Measurements from ENCODE around the gene RBBP7. TPM values are rescaled to one million over a fixed set of nuclear protein-coding genes. Genes with fewer than 3 reads are reported as not detected.
A peak's percentile ranks its signal among the peaks of the same experiment; 100 is the strongest.

RBBP7 gene
- total RNA-seq, 2 experiments from 2014 or later: 197 to 201 TPM

DNA sequence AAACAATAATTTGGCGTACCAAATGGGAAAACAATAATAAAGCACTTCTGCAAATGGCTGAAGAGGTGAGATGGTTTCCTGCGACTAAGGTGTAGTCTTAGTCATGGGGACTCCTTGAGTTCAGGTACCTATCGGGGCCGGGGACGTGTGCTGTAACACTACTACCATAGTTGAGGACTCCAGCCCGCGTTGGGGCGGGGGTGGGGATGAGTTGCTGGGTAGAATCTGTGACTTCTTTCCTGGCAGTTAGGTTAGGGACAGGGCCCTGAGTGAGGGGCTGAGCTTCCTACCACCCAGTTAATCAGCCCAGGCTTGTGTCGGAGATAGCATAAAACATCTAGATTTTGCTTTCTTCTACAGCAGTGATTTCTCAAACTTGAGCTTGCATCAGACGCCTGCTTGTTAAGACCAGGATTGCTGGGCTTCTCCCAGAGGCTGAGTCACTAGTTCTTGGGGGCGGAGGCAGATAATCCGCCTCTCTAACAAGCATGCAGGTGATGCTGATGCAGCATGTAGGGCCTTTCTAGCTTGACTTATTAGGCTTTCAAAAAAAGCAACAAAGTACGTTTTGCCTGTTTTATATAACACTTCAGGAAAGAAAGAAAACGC, 30.2 kb downstream of the RBBP7 start:
- H3K9me3 Mint-ChIP-seq: no peaks in the 10 kb centered on the region
- H3K4me3 Mint-ChIP-seq: no peak overlapping the region
- H3K27me3 Mint-ChIP-seq: no peaks in the 10 kb centered on the region
- peaks cover 9% of the 10 kb centered on the region for H3K4me1 Mint-ChIP-seq (ENCODE audit: low read depth)
- intact Hi-C loops (cut with micrococcal nuclease): no loop called here
- DNase-seq: no peak
- ChIA-PET CTCF (interaction anchor here (1.1 kb wide), 1 partner anchor 12 kb away, joined by 4 read pairs; no protein-coding TSS in a partner anchor), POLR2A (interaction anchor here (1.0 to 1.2 kb wide), 2 partner anchors 8 to 28 kb away, joined by 3 read pairs; no protein-coding TSS in a partner anchor)
- ATAC-seq: no peak
- peak overlapping the region; percentile 55 for H3K27ac Mint-ChIP-seq
- peaks cover 33% of the 10 kb centered on the region for H3K36me3 Mint-ChIP-seq (ENCODE audit: low read depth)
- TF ChIP-seq, protein P1, sequence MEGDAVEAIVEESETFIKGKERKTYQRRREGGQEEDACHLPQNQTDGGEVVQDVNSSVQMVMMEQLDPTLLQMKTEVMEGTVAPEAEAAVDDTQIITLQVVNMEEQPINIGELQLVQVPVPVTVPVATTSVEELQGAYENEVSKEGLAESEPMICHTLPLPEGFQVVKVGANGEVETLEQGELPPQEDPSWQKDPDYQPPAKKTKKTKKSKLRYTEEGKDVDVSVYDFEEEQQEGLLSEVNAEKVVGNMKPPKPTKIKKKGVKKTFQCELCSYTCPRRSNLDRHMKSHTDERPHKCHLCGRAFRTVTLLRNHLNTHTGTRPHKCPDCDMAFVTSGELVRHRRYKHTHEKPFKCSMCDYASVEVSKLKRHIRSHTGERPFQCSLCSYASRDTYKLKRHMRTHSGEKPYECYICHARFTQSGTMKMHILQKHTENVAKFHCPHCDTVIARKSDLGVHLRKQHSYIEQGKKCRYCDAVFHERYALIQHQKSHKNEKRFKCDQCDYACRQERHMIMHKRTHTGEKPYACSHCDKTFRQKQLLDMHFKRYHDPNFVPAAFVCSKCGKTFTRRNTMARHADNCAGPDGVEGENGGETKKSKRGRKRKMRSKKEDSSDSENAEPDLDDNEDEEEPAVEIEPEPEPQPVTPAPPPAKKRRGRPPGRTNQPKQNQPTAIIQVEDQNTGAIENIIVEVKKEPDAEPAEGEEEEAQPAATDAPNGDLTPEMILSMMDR (IDR thresholded peaks at IDR 0.05): no peak

DNA sequence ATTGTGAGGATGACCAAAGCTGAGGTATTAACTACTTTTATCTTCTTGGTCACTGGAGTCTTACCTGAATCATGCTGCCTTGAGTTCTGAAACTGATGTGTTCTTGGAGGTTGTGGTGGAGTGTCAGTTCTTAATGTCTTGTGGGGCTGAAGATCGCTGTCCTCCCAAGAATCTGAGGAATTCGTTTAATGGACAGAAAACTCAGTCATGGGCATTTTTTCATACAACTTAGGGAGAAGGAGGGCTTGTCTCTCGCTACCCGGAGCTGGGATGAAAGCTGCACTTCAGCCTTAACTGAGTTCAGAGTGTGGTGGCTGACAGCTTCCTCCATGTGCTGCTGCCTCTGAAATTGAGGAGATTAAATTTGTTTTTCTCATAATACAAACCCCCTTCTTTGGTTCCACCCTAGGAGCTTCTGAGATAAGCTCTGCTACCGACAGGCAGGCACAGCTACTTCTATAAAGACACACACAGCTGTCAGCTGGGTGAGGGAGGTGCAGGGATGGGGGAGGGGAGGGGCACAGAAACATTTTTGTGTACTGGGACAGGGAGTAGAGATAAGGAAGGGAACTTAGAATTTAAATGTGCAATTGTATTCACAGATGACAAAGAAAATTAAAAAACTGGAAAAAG, 30.8 kb downstream of the RBBP7 start:
- CTCF ChIA-PET: interaction anchor here (1.7 kb wide), 1 partner anchor 53 kb away, joined by 4 read pairs; no protein-coding TSS in a partner anchor
- no peak overlapping the region for H3K4me3 Mint-ChIP-seq
- no peak for ATAC-seq
- H3K27me3 Mint-ChIP-seq: no peaks in the 10 kb centered on the region
- TF ChIP-seq, protein P1 (IDR thresholded peaks at IDR 0.05): no peak
- H3K36me3 Mint-ChIP-seq (ENCODE audit: low read depth): peaks cover 31% of the 10 kb centered on the region
- H3K4me1 Mint-ChIP-seq (ENCODE audit: low read depth): peaks cover 9% of the 10 kb centered on the region
- H3K9me3 Mint-ChIP-seq: no peaks in the 10 kb centered on the region
- intact Hi-C loops (cut with micrococcal nuclease): no loop called here
- DNase-seq: no peak
- H3K27ac Mint-ChIP-seq: peak overlapping the region; percentile 61
- POLR2A ChIA-PET: interaction anchor here (1.0 kb wide), 1 partner anchor 29 kb away, joined by 3 read pairs; no protein-coding TSS in a partner anchor

DNA sequence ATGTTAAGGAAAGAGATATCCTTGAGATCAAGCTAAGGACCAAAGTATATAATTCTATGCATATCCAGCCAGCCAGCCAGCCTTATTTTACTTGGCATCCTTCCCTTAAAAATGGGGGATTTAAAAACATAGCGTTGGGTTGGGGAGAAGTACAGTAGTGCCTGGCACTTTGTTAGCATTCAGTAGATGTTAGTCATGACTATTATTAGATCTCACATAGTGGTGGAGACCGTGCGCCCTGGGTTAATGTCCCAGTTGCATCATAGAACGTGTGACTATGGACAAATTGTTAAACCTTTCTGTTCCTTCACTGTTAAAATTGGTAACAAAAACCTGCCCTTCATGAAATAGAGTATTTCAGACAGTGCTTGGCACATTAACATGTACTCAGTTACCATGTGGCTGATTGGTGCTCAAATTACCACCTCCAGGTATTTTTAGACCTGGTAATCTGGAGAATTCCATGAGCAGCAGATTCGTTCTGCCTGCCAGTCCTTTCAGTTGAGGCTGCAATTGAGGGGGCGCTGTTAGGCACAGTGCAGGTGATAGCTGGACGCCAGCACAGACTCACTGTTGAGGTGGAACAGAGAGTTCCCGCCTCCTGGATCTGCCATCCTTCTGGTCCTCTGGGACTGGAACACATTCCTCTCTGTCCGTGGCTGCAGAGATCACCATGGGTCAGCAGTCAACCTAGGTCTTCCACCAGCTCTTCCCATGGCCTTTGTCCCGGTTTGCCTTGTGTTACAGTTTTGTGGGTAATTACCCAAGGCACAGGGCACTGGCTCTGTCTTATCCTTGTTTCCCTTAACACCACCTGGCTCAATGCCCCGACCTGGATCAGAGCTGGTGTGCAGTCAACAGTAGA, 31.7 kb downstream of the RBBP7 start:
- Mint-ChIP-seq H3K36me3 (ENCODE audit: low read depth) (peaks cover 33% of the 10 kb centered on the region), H3K4me1 (ENCODE audit: low read depth) (peaks cover 5% of the 10 kb centered on the region), H3K4me3 (no peak overlapping the region), H3K9me3 (no peaks in the 10 kb centered on the region), H3K27ac (peak overlapping the region; percentile 61), H3K27me3 (no peaks in the 10 kb centered on the region)
- TF ChIP-seq, protein P1 (IDR thresholded peaks at IDR 0.05): no peak
- ChIA-PET POLR2A (no interaction called here), CTCF (interaction anchor here (1.7 kb wide), 1 partner anchor 54 kb away, joined by 4 read pairs; no protein-coding TSS in a partner anchor)
- DNase-seq (no peak), ATAC-seq (no peak)
- intact Hi-C loops (cut with micrococcal nuclease): no loop called here

DNA sequence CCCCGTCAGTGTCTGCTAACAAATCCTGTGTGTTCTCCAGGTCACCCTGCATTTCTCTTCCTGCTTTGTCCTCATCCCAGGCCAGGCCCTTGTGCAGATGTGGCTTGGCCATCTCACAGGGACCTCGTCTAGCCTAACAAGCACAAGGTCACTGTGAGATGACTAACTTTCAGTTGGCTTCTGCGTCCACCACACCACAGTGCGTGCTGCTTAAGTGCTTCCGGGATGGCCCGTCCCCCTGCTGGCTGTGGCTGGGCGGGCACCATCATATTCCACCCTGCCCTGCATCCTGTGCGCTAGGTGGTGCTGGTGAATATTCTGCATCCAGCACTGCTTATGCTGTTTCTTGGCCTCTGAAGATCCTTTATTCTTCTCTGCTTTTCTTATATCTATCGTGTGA, 33.8 kb downstream of the RBBP7 start:
- DNase-seq: peak; percentile 29

More for the DNA sequence above, 33.8 kb downstream of the RBBP7 start:
- ATAC-seq: peak; percentile 70
- no peaks in the 10 kb centered on the region for H3K9me3 Mint-ChIP-seq
- peaks cover 29% of the 10 kb centered on the region for H3K36me3 Mint-ChIP-seq (ENCODE audit: low read depth)
- intact Hi-C loops (cut with micrococcal nuclease): no loop called here
- H3K27me3 Mint-ChIP-seq: no peaks in the 10 kb centered on the region
- ChIA-PET CTCF (no interaction called here), POLR2A (no interaction called here)
- H3K27ac Mint-ChIP-seq: peak overlapping the region; percentile 52
- H3K4me3 Mint-ChIP-seq: no peak overlapping the region
- TF ChIP-seq, protein P1 (IDR thresholded peaks at IDR 0.05): peak; percentile 15
- H3K4me1 Mint-ChIP-seq (ENCODE audit: low read depth): no peaks in the 10 kb centered on the region

Data from activated CD8-positive, alpha-beta T cell treated with anti-CD3 and anti-CD28 coated beads for 36 hours (primary cell).